Endodermal cell (in vitro differentiated cells): Measurements from ENCODE around the gene SEZ6L. TPM values are rescaled to one million over a fixed set of nuclear protein-coding genes. Genes with fewer than 3 reads are reported as not detected.

Source experiments
- DNase-seq: peaks from one replicate; pipeline ENCODE4 v3.0.0-alpha.2; 2017
- H3K27ac ChIP-seq: 2 replicates; pipeline ENCODE4 v1.5.1; 2013; ENCODE audit warnings: mild to moderate bottlenecking, low read depth, low read length, moderate library complexity
- H3K27me3 ChIP-seq: 2 replicates; pipeline ENCODE4 v1.6.1; 2013; ENCODE audit warnings: mild to moderate bottlenecking, low read length, moderate library complexity; ENCODE audit not compliant: insufficient read depth, control insufficient read depth, poor library complexity, severe bottlenecking
- H3K36me3 ChIP-seq: 2 replicates; pipeline ENCODE4 v1.7.0; 2013; ENCODE audit warnings: mild to moderate bottlenecking, low read length, moderate library complexity; ENCODE audit not compliant: control insufficient read depth, insufficient read depth
- H3K4me1 ChIP-seq: one replicate; pipeline ENCODE4 v1.7.0; 2013; ENCODE audit warnings: low read length; ENCODE audit not compliant: control insufficient read depth, insufficient read depth
- H3K4me3 ChIP-seq: 2 replicates; pipeline ENCODE4 v1.5.1; 2013; ENCODE audit warnings: mild to moderate bottlenecking, low read length, moderate library complexity
- H3K9ac ChIP-seq: 2 replicates; pipeline ENCODE4 v1.6.1; 2013; ENCODE audit warnings: mild to moderate bottlenecking, low read length, moderate library complexity; ENCODE audit not compliant: poor library complexity, severe bottlenecking; ENCODE audit errors: extremely low read depth
- H3K9me3 ChIP-seq: 2 replicates; pipeline ENCODE4 v1.6.1; 2013; ENCODE audit warnings: mild to moderate bottlenecking, low read length, moderate library complexity; ENCODE audit not compliant: control insufficient read depth
- H3K27ac Mint-ChIP-seq: 2 replicates; pipeline ENCODE4 v1.8.0; 2020; ENCODE audit warnings: mixed read lengths
- H3K27me3 Mint-ChIP-seq: 2 replicates; pipeline ENCODE4 v1.8.0; 2021; ENCODE audit warnings: mild to moderate bottlenecking, mixed read lengths; ENCODE audit not compliant: insufficient read depth
- H3K36me3 Mint-ChIP-seq: 2 replicates; pipeline ENCODE4 v1.8.0; 2020; ENCODE audit warnings: low read depth, mixed read lengths
- H3K4me1 Mint-ChIP-seq: 2 replicates; pipeline ENCODE4 v1.8.0; 2020; ENCODE audit warnings: mixed read lengths
- H3K4me3 Mint-ChIP-seq: 2 replicates; pipeline ENCODE4 v1.8.0; 2020; ENCODE audit warnings: mild to moderate bottlenecking, moderate library complexity, mixed read lengths
- H3K9me3 Mint-ChIP-seq: 2 replicates; pipeline ENCODE4 v1.8.0; 2020; ENCODE audit warnings: mild to moderate bottlenecking, mixed read lengths
- CTCF ChIP-seq: fragments of 200-600 bp; sonication (generic); conservative IDR thresholded peaks from 2 replicates; pipeline ENCODE4 v1.5.0; 2021; ENCODE audit warnings: antibody characterized with exemption, mild to moderate bottlenecking
- WGBS, 2 experiments: methylation state at CpG; one replicate each; pipeline versions ENCODE4 v1.1.5 to v1.1.7; 2013; ENCODE audit warnings: missing lambda C conversion rate in 2 of 2, mixed read lengths in 1 of 2; ENCODE audit not compliant: insufficient coverage in 1 of 2, insufficient read length in 1 of 2; 5-methylcytosine and 5-hydroxymethylcytosine counted together
- total RNA-seq, 2 donors: library from RNA; stranded (reverse); fragmentation: NEBNext Ultra II Directional in 1 of 2; extraction: Animal tissue kit (Norgen Biotek cat#: 25700) in 1 of 2; gene quantifications; 2 replicates in 1 of 2; 3 replicates in 1 of 2; pipeline ENCODE4 v1.2.1, GENCODE V29; 2021

Gene SEZ6L
- total RNA-seq, 2 donors from 2014 or later = 32.1 to 39.4 TPM

- no peaks in the 10 kb centered on the region for H3K9me3 Mint-ChIP-seq
- no peaks in the 10 kb centered on the region for H3K4me1 ChIP-seq
- H3K4me3 ChIP-seq = no peak overlapping the region
- no peak overlapping the region for H3K27ac Mint-ChIP-seq
- no peak for DNase-seq
- H3K27me3 Mint-ChIP-seq = peaks cover 17% of the 10 kb centered on the region
- 91 to 94% methylated on average over 3 to 4 of the region's 4 CpGs for WGBS, 2 experiments
- H3K27me3 ChIP-seq = no peaks in the 10 kb centered on the region
- no peak overlapping the region for H3K9ac ChIP-seq
- H3K36me3 Mint-ChIP-seq = no peaks in the 10 kb centered on the region
- TF ChIP-seq CTCF = no peak
- H3K9me3 ChIP-seq = no peaks in the 10 kb centered on the region
- H3K27ac ChIP-seq = no peak overlapping the region
- H3K36me3 ChIP-seq = no peaks in the 10 kb centered on the region
- H3K4me1 Mint-ChIP-seq = no peaks in the 10 kb centered on the region
- no peak overlapping the region for H3K4me3 Mint-ChIP-seq
Observed at GRCh38 chr22:26239581-26239980, 70.3 kb downstream of the SEZ6L start.

GRCh38 chr22:26241361-26241760, 72.1 kb downstream of the SEZ6L start:
- no peak for DNase-seq
- Histone ChIP-seq H3K27me3 (peaks cover 4% of the 10 kb centered on the region), H3K4me1 (no peaks in the 10 kb centered on the region), H3K4me3 (no peak overlapping the region), H3K27ac (no peak overlapping the region), H3K9ac (no peak overlapping the region), H3K9me3 (no peaks in the 10 kb centered on the region), H3K36me3 (no peaks in the 10 kb centered on the region)
- Mint-ChIP-seq H3K9me3 (no peaks in the 10 kb centered on the region), H3K36me3 (no peaks in the 10 kb centered on the region), H3K4me1 (no peaks in the 10 kb centered on the region), H3K4me3 (no peak overlapping the region), H3K27me3 (peaks cover 23% of the 10 kb centered on the region), H3K27ac (no peak overlapping the region)
- 92 to 94% methylated on average over 4 to 8 of the region's 8 CpGs for WGBS, 2 experiments
- TF ChIP-seq CTCF = no peak

GRCh38 chr22:26245001-26245400, 75.7 kb downstream of the SEZ6L start:
- no peak overlapping the region for H3K9ac ChIP-seq
- H3K4me3 ChIP-seq = no peak overlapping the region
- no peaks in the 10 kb centered on the region for H3K9me3 ChIP-seq
- H3K9me3 Mint-ChIP-seq = no peaks in the 10 kb centered on the region
- no peaks in the 10 kb centered on the region for H3K4me1 Mint-ChIP-seq
- no peak overlapping the region for H3K27ac ChIP-seq
- H3K27ac Mint-ChIP-seq = no peak overlapping the region
- no peak overlapping the region for H3K4me3 Mint-ChIP-seq
- no peaks in the 10 kb centered on the region for H3K36me3 ChIP-seq
- H3K4me1 ChIP-seq = no peaks in the 10 kb centered on the region
- no peaks in the 10 kb centered on the region for H3K36me3 Mint-ChIP-seq
- H3K27me3 ChIP-seq = peaks cover 4% of the 10 kb centered on the region
- no peak for DNase-seq
- peaks cover 23% of the 10 kb centered on the region for H3K27me3 Mint-ChIP-seq
- TF ChIP-seq CTCF = no peak
- 81 to 87% methylated on average over 5 to 7 of the region's 7 CpGs for WGBS, 2 experiments
